OCI-LY7 (cell line): ENCODE measurements around the gene PLCB2.

Source experiments
- CTCF ChIP-seq: fragments of 200-600 bp; sonication (generic); conservative IDR thresholded peaks from 2 replicates; pipeline ENCODE4 v1.5.1; 2014; ENCODE audit warnings: mild to moderate bottlenecking, antibody characterized with exemption, low read length, moderate library complexity, mixed read lengths
- EZH2phosphoT487 ChIP-seq: fragments of 200-600 bp; sonication (generic); IDR thresholded peaks from 2 replicates; pipeline ENCODE4 v1.6.1; 2018; ENCODE audit warnings: low read depth, borderline replicate concordance, mild to moderate bottlenecking, mixed run types, antibody characterized with exemption, low read length, moderate library complexity, mixed read lengths

GRCh38 chr15:40306908-40307307 is 827 bp downstream of the PLCB2 start:
- no peak for TF ChIP-seq CTCF
- TF ChIP-seq EZH2phosphoT487, result no peak
